ENCODE measurements around the gene MEX3D. TPM values are rescaled to one million over a fixed set of nuclear protein-coding genes. Genes with fewer than 3 reads are reported as not detected.
"Not testable (repeated sequence)": the region's sequence is repeated elsewhere in the genome, so short reads cannot be mapped to it uniquely, and the experiment has no call there.

The MEX3D gene
- total RNA-seq, 2 experiments from 2014 or later: 11.9 to 13.6 TPM

- CTCF ChIA-PET (ENCODE audit: unreplicated experiment): no interaction called here
Observed at GRCh38 chr19:1540365-1540925, 27.7 kb downstream of the MEX3D start.

DNA sequence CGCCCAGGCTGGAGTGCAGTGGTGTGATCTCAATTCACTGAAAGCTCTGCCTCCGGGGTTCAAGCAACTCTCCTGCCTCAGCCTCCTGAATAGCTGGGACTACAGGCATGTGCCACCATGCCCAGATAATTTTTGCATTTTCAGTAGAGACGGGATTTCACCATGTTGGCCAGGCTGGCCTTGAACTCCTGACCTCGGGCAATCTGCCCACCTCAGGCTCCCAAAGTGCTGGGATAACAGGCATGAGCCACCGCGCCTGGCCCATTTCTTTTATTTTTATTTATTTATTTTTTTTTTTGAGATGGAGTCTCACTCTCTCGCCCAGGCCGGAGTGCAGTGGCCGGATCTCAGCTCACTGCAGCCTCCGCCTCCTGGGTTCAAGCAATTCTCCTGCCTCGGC lies 28.4 kb downstream of the MEX3D start:
- H3K4me3 ChIP-seq (ENCODE audit: low read depth, low read length, poor library complexity, severe bottlenecking); H3K4me1 ChIP-seq (ENCODE audit: insufficient read depth, low read length, poor library complexity, severe bottlenecking); H3K27ac ChIP-seq (ENCODE audit: low read depth, low read length, poor library complexity, severe bottlenecking); H3K9me3 ChIP-seq (ENCODE audit: low read length); CTCF ChIA-PET (ENCODE audit: unreplicated experiment); H3K79me2 ChIP-seq (ENCODE audit: insufficient read depth, low read depth, low read length); H2AFZ ChIP-seq (ENCODE audit: low read length); H3K4me2 ChIP-seq (ENCODE audit: low read length); DNase-seq (ENCODE audit: low spot score); H4K20me1 ChIP-seq (ENCODE audit: insufficient read depth, low read length); BruUV-seq (replicated peaks); H3K9me2 ChIP-seq (ENCODE audit: insufficient read depth, low read length); H3K36me3 ChIP-seq (ENCODE audit: insufficient read depth, low read length); intact Hi-C loops (cut with micrococcal nuclease; ENCODE audit: unreplicated experiment): not testable (repeated sequence)
- POLR2A ChIA-PET: interaction anchor here (0.7 kb wide), 1 partner anchor 291 kb away, joined by 7 read pairs; no protein-coding TSS in a partner anchor

More at GRCh38 chr19:1540365-1540925, 27.7 kb downstream of the MEX3D start:
- no peaks in the 10 kb centered on the region for H3K36me3 ChIP-seq (ENCODE audit: insufficient read depth, low read length)
- POLR2A ChIA-PET: no interaction called here
- no peak overlapping the region for H3K27ac ChIP-seq (ENCODE audit: low read depth, low read length, poor library complexity, severe bottlenecking)
- H3K9me2 ChIP-seq (ENCODE audit: insufficient read depth, low read length): no peaks in the 10 kb centered on the region
- no TSS peak for BruUV-seq (replicated peaks)
- no peaks in the 10 kb centered on the region for H4K20me1 ChIP-seq (ENCODE audit: insufficient read depth, low read length)
- no peak for TF ChIP-seq EZH2phosphoT487 (IDR thresholded peaks at IDR 0.05; ENCODE audit: borderline replicate concordance, low read depth, low read length)
- no peak overlapping the region for H3K4me2 ChIP-seq (ENCODE audit: low read length)
- H3K4me1 ChIP-seq (ENCODE audit: insufficient read depth, low read length, poor library complexity, severe bottlenecking): no peaks in the 10 kb centered on the region
- H3K9me3 ChIP-seq (ENCODE audit: low read length): no peaks in the 10 kb centered on the region
- no peaks in the 10 kb centered on the region for H3K79me2 ChIP-seq (ENCODE audit: insufficient read depth, low read depth, low read length)
- no peak overlapping the region for H3K4me3 ChIP-seq (ENCODE audit: low read depth, low read length, poor library complexity, severe bottlenecking)
- intact Hi-C loops (cut with micrococcal nuclease; ENCODE audit: unreplicated experiment): no loop called here
- no peak overlapping the region for H2AFZ ChIP-seq (ENCODE audit: low read length)
- DNase-seq (ENCODE audit: low spot score): no peak

GRCh38 chr19:1538978-1539377 lies 29.1 kb downstream of the MEX3D start:
- Histone ChIP-seq H3K4me3 (ENCODE audit: low read depth, low read length, poor library complexity, severe bottlenecking) (no peak overlapping the region), H4K20me1 (ENCODE audit: insufficient read depth, low read length) (no peaks in the 10 kb centered on the region), H3K27ac (ENCODE audit: low read depth, low read length, poor library complexity, severe bottlenecking) (no peak overlapping the region), H2AFZ (ENCODE audit: low read length) (no peak overlapping the region), H3K4me2 (ENCODE audit: low read length) (no peak overlapping the region), H3K9me3 (ENCODE audit: low read length) (no peaks in the 10 kb centered on the region), H3K79me2 (ENCODE audit: insufficient read depth, low read depth, low read length) (no peaks in the 10 kb centered on the region), H3K9me2 (ENCODE audit: insufficient read depth, low read length) (no peaks in the 10 kb centered on the region), H3K36me3 (ENCODE audit: insufficient read depth, low read length) (no peaks in the 10 kb centered on the region), H3K4me1 (ENCODE audit: insufficient read depth, low read length, poor library complexity, severe bottlenecking) (no peaks in the 10 kb centered on the region)
- intact Hi-C loops (cut with micrococcal nuclease; ENCODE audit: unreplicated experiment): no loop called here
- POLR2A ChIA-PET: no interaction called here
- no peak for DNase-seq (ENCODE audit: low spot score)
- BruUV-seq (replicated peaks): no TSS peak
- TF ChIP-seq EZH2phosphoT487 (IDR thresholded peaks at IDR 0.05; ENCODE audit: borderline replicate concordance, low read depth, low read length): no peak
- TF ChIP-seq, protein P1, sequence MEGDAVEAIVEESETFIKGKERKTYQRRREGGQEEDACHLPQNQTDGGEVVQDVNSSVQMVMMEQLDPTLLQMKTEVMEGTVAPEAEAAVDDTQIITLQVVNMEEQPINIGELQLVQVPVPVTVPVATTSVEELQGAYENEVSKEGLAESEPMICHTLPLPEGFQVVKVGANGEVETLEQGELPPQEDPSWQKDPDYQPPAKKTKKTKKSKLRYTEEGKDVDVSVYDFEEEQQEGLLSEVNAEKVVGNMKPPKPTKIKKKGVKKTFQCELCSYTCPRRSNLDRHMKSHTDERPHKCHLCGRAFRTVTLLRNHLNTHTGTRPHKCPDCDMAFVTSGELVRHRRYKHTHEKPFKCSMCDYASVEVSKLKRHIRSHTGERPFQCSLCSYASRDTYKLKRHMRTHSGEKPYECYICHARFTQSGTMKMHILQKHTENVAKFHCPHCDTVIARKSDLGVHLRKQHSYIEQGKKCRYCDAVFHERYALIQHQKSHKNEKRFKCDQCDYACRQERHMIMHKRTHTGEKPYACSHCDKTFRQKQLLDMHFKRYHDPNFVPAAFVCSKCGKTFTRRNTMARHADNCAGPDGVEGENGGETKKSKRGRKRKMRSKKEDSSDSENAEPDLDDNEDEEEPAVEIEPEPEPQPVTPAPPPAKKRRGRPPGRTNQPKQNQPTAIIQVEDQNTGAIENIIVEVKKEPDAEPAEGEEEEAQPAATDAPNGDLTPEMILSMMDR (conservative IDR thresholded peaks at IDR 0.05; ENCODE audit: low read length): no peak
- CTCF ChIA-PET (ENCODE audit: unreplicated experiment): no interaction called here

GRCh38 chr19:1535699-1536098 lies 32.4 kb downstream of the MEX3D start:
- H3K4me2 ChIP-seq (ENCODE audit: low read length); H3K4me3 ChIP-seq (ENCODE audit: low read depth, low read length, poor library complexity, severe bottlenecking); DNase-seq (ENCODE audit: low spot score); POLR2A ChIA-PET; H3K79me2 ChIP-seq (ENCODE audit: insufficient read depth, low read depth, low read length); BruUV-seq (replicated peaks); H3K36me3 ChIP-seq (ENCODE audit: insufficient read depth, low read length); H3K9me3 ChIP-seq (ENCODE audit: low read length); H3K9me2 ChIP-seq (ENCODE audit: insufficient read depth, low read length); CTCF ChIA-PET (ENCODE audit: unreplicated experiment); H2AFZ ChIP-seq (ENCODE audit: low read length); H3K4me1 ChIP-seq (ENCODE audit: insufficient read depth, low read length, poor library complexity, severe bottlenecking); H4K20me1 ChIP-seq (ENCODE audit: insufficient read depth, low read length); intact Hi-C loops (cut with micrococcal nuclease; ENCODE audit: unreplicated experiment); H3K27ac ChIP-seq (ENCODE audit: low read depth, low read length, poor library complexity, severe bottlenecking): not testable (repeated sequence)

Data from OCI-LY7 (cell line).